Measurements from ENCODE around the gene SMTNL2. TPM values are rescaled to one million over a fixed set of nuclear protein-coding genes. Genes with fewer than 3 reads are reported as not detected.
A peak's percentile ranks its signal among the peaks of the same experiment; 100 is the strongest.
"Not testable (repeated sequence)": the region's sequence is repeated elsewhere in the genome, so short reads cannot be mapped to it uniquely, and the experiment has no call there.

SMTNL2 gene
- total RNA-seq, 3 donors from 2014 or later, result not detected

GRCh38 chr17:4631431-4631830, 47.1 kb downstream of the SMTNL2 start:
- Mint-ChIP-seq H3K27me3 (ENCODE audit: low read depth) (peaks cover 26% of the 10 kb centered on the region), H3K9me3 (no peaks in the 10 kb centered on the region), H3K4me1 (ENCODE audit: low read depth) (peaks cover 10% of the 10 kb centered on the region), H3K36me3 (ENCODE audit: insufficient read depth) (no peaks in the 10 kb centered on the region), H3K4me3 (no peak overlapping the region)
- ATAC-seq (no peak), DNase-seq (no peak)

- H3K4me3 Mint-ChIP-seq, result no peak overlapping the region
- DNase-seq, result no peak
- peaks cover 14% of the 10 kb centered on the region for H3K4me1 Mint-ChIP-seq (ENCODE audit: low read depth)
- no peaks in the 10 kb centered on the region for H3K36me3 Mint-ChIP-seq (ENCODE audit: insufficient read depth)
- ATAC-seq, result no peak
- H3K9me3 Mint-ChIP-seq, result no peaks in the 10 kb centered on the region
- peaks cover 32% of the 10 kb centered on the region for H3K27me3 Mint-ChIP-seq (ENCODE audit: low read depth)
These were observed 47.7 kb downstream of the SMTNL2 start for GRCh38 chr17:4631836-4632580.

GRCh38 chr17:4632581-4632920, 48.2 kb downstream of the SMTNL2 start:
- DNase-seq, result no peak
- Mint-ChIP-seq H3K36me3 (ENCODE audit: insufficient read depth) (no peaks in the 10 kb centered on the region), H3K4me3 (no peak overlapping the region), H3K9me3 (no peaks in the 10 kb centered on the region), H3K27me3 (ENCODE audit: low read depth) (peaks cover 35% of the 10 kb centered on the region), H3K4me1 (ENCODE audit: low read depth) (peaks cover 14% of the 10 kb centered on the region)
- no peak for ATAC-seq

GRCh38 chr17:4633643-4634042, 49.3 kb downstream of the SMTNL2 start:
- Mint-ChIP-seq H3K9me3 (no peaks in the 10 kb centered on the region), H3K36me3 (ENCODE audit: insufficient read depth) (no peaks in the 10 kb centered on the region), H3K4me1 (ENCODE audit: low read depth) (peaks cover 14% of the 10 kb centered on the region), H3K4me3 (no peak overlapping the region), H3K27me3 (ENCODE audit: low read depth) (peaks cover 41% of the 10 kb centered on the region)
- DNase-seq, result no peak
- no peak for ATAC-seq

- DNase-seq, result no peak
- H3K27me3 Mint-ChIP-seq (ENCODE audit: low read depth), result peaks cover 48% of the 10 kb centered on the region
These were observed 50.6 kb downstream of the SMTNL2 start for GRCh38 chr17:4634976-4635375.

GRCh38 chr17:4635823-4636375, 51.6 kb downstream of the SMTNL2 start:
- Mint-ChIP-seq H3K4me1 (ENCODE audit: low read depth) (peaks cover 24% of the 10 kb centered on the region), H3K4me3 (no peak overlapping the region), H3K36me3 (ENCODE audit: insufficient read depth) (no peaks in the 10 kb centered on the region), H3K27me3 (ENCODE audit: low read depth) (peaks cover 52% of the 10 kb centered on the region), H3K9me3 (no peaks in the 10 kb centered on the region)
- ATAC-seq (peak; percentile 19 to 32), DNase-seq (no peak)

More at GRCh38 chr17:4634976-4635375, 50.6 kb downstream of the SMTNL2 start:
- Mint-ChIP-seq H3K4me3 (no peak overlapping the region), H3K4me1 (ENCODE audit: low read depth) (peaks cover 20% of the 10 kb centered on the region), H3K36me3 (ENCODE audit: insufficient read depth) (no peaks in the 10 kb centered on the region), H3K9me3 (no peaks in the 10 kb centered on the region)
- ATAC-seq, result no peak

GRCh38 chr17:4636474-4637100, 52.3 kb downstream of the SMTNL2 start:
- DNase-seq, result no peak
- peaks cover 56% of the 10 kb centered on the region for H3K27me3 Mint-ChIP-seq (ENCODE audit: low read depth)
- peaks cover 28% of the 10 kb centered on the region for H3K4me1 Mint-ChIP-seq (ENCODE audit: low read depth)
- H3K36me3 Mint-ChIP-seq (ENCODE audit: insufficient read depth), result no peaks in the 10 kb centered on the region
- no peak for ATAC-seq
- H3K4me3 Mint-ChIP-seq, result no peak overlapping the region
- no peaks in the 10 kb centered on the region for H3K9me3 Mint-ChIP-seq

- not testable (repeated sequence) for H3K36me3 Mint-ChIP-seq (ENCODE audit: insufficient read depth); ATAC-seq; H3K4me3 Mint-ChIP-seq; H3K9me3 Mint-ChIP-seq; DNase-seq
- Mint-ChIP-seq H3K27me3 (ENCODE audit: low read depth) (peaks cover 71% of the 10 kb centered on the region), H3K4me1 (ENCODE audit: low read depth) (peaks cover 28% of the 10 kb centered on the region)
These were observed 54.4 kb downstream of the SMTNL2 start for GRCh38 chr17:4638766-4639165.

- DNase-seq; H3K9me3 Mint-ChIP-seq; H3K36me3 Mint-ChIP-seq (ENCODE audit: insufficient read depth): not testable (repeated sequence)
- peak; percentile 48 to 68 for ATAC-seq
- peak overlapping the region; percentile 55 for H3K4me3 Mint-ChIP-seq
- H3K4me1 Mint-ChIP-seq (ENCODE audit: low read depth), result peaks cover 28% of the 10 kb centered on the region
- peaks cover 77% of the 10 kb centered on the region for H3K27me3 Mint-ChIP-seq (ENCODE audit: low read depth)
These were observed 55.2 kb downstream of the SMTNL2 start for GRCh38 chr17:4639301-4640059.

- Mint-ChIP-seq H3K27me3 (ENCODE audit: low read depth) (peaks cover 77% of the 10 kb centered on the region), H3K4me1 (ENCODE audit: low read depth) (peaks cover 25% of the 10 kb centered on the region)
- H3K9me3 Mint-ChIP-seq; DNase-seq; H3K36me3 Mint-ChIP-seq (ENCODE audit: insufficient read depth); H3K4me3 Mint-ChIP-seq: not testable (repeated sequence)
- peak; percentile 37 to 54 for ATAC-seq
These were observed 56.4 kb downstream of the SMTNL2 start for GRCh38 chr17:4640569-4641188.

- no peak for ATAC-seq
- peaks cover 71% of the 10 kb centered on the region for H3K27me3 Mint-ChIP-seq (ENCODE audit: low read depth)
- H3K36me3 Mint-ChIP-seq (ENCODE audit: insufficient read depth), result no peaks in the 10 kb centered on the region
- peaks cover 17% of the 10 kb centered on the region for H3K4me1 Mint-ChIP-seq (ENCODE audit: low read depth)
- DNase-seq, result no peak
- no peaks in the 10 kb centered on the region for H3K9me3 Mint-ChIP-seq
- no peak within 1 kb of the TSS for H3K4me3 Mint-ChIP-seq
These were observed 57.2 kb downstream of the SMTNL2 start, which contains the start of gene ALOX15 for GRCh38 chr17:4641297-4642195. Gene ALOX15 (minus strand): TSS chr17:4641678. CDS start chr17:4641651, 27 bp downstream.

- Mint-ChIP-seq H3K27me3 (ENCODE audit: low read depth) (peaks cover 67% of the 10 kb centered on the region), H3K36me3 (ENCODE audit: insufficient read depth) (no peaks in the 10 kb centered on the region), H3K4me3 (no peak overlapping the region), H3K9me3 (no peaks in the 10 kb centered on the region), H3K4me1 (ENCODE audit: low read depth) (peaks cover 14% of the 10 kb centered on the region)
- no peak for DNase-seq
- ATAC-seq, result no peak
These were observed 58.0 kb downstream of the SMTNL2 start for GRCh38 chr17:4642286-4642685.

- Mint-ChIP-seq H3K4me3 (no peak overlapping the region), H3K4me1 (ENCODE audit: low read depth) (peaks cover 14% of the 10 kb centered on the region), H3K27me3 (ENCODE audit: low read depth) (peaks cover 61% of the 10 kb centered on the region), H3K9me3 (no peaks in the 10 kb centered on the region), H3K36me3 (ENCODE audit: insufficient read depth) (no peaks in the 10 kb centered on the region)
- no peak for ATAC-seq
- DNase-seq, result no peak
These were observed 59.3 kb downstream of the SMTNL2 start for GRCh38 chr17:4643676-4644075.
